Prostate gland (tissue), 2 donors: ENCODE measurements around the gene RAB3C. TPM values are rescaled to one million over a fixed set of nuclear protein-coding genes. Genes with fewer than 3 reads are reported as not detected.

ENCODE experiments used
- DNase-seq: peaks from one replicate; pipeline ENCODE4 v3.0.0-alpha.2; 2019; ENCODE audit warnings: low spot score
- H3K27ac ChIP-seq, 2 donors: fragments of 200-600 bp; sonication (generic); 2 replicates each; pipeline ENCODE4 v1.5.1; 2017 to 2019
- H3K27me3 ChIP-seq: fragments of 200-600 bp; sonication (generic); replicated peaks from 2 replicates; pipeline ENCODE4 v1.5.1; 2019; ENCODE audit not compliant: insufficient read depth
- H3K36me3 ChIP-seq, 2 donors: fragments of 200-600 bp; sonication (generic); 1 replicate in 1 of 2; 2 replicates in 1 of 2; pipeline versions ENCODE4 v1.5.1 to v1.8.1; 2017 to 2019
- H3K4me1 ChIP-seq: fragments of 200-600 bp; sonication (generic); replicated peaks from 2 replicates; pipeline ENCODE4 v1.5.1; 2019
- H3K4me3 ChIP-seq, 2 donors: fragments of 200-600 bp; sonication (generic); 2 replicates each; pipeline ENCODE4 v1.5.1; 2017 to 2019
- H3K9me3 ChIP-seq: fragments of 200-600 bp; sonication (generic); 2 replicates; pipeline ENCODE4 v1.5.1; 2017
- CTCF ChIP-seq, 4 experiments: fragments of 200-600 bp in 2 of 4; fragments of 450-650 bp in 2 of 4; sonication (generic) in 2 of 4; IDR thresholded peaks; 1 replicate in 3 of 4; 2 replicates in 1 of 4; pipeline ENCODE4 v1.5.1; 2016 to 2019; ENCODE audit warnings: antibody characterized with exemption in 4 of 4, mild to moderate bottlenecking in 2 of 4, moderate library complexity in 2 of 4
- POLR2A ChIP-seq: fragments of 450-650 bp; IDR thresholded peaks from one replicate; pipeline ENCODE4 v1.6.1; 2016; ENCODE audit warnings: antibody characterized with exemption, mild to moderate bottlenecking
- POLR2AphosphoS5 ChIP-seq: sonication (generic); formaldehyde crosslinking; IDR thresholded peaks from one replicate; pipeline ENCODE4 v1.6.1; 2017; ENCODE audit warnings: antibody characterized with exemption
- WGBS: methylation state at CpG from one replicate; pipeline ENCODE4 v1.1.5; 2018; 5-methylcytosine and 5-hydroxymethylcytosine counted together
- intact Hi-C: fragments of 100-400 bp; cut with DNase I; formaldehyde crosslinking; loops from one replicate; pipeline ENCODE4 v1.14.2; 2022
- total RNA-seq, 2 donors: library from RNA; depleted of rRNA; stranded (reverse); fragments of >200 nt; gene quantifications; one replicate each; pipeline ENCODE4 v1.1.0, GENCODE V29; 2016

RAB3C gene
- total RNA-seq, 2 donors from 2014 or later = 0.45 TPM; not detected in 1

GRCh38 chr5:58771796-58772195 is 188.9 kb downstream of the RAB3C start:
- 64% methylated on average over 2 of the region's 2 CpGs for WGBS
- no peak overlapping the region for H3K4me3 ChIP-seq
- intact Hi-C loops = no loop called here
- no peaks in the 10 kb centered on the region for H3K4me1 ChIP-seq
- TF ChIP-seq POLR2AphosphoS5 = no peak
- no peak for TF ChIP-seq POLR2A
- no peak for TF ChIP-seq CTCF (IDR thresholded peaks at IDR 0.05)
- no peak for DNase-seq
- H3K36me3 ChIP-seq = no peaks in the 10 kb centered on the region
- H3K9me3 ChIP-seq = no peaks in the 10 kb centered on the region
- no peaks in the 10 kb centered on the region for H3K27me3 ChIP-seq
- H3K27ac ChIP-seq = no peak overlapping the region

DNA sequence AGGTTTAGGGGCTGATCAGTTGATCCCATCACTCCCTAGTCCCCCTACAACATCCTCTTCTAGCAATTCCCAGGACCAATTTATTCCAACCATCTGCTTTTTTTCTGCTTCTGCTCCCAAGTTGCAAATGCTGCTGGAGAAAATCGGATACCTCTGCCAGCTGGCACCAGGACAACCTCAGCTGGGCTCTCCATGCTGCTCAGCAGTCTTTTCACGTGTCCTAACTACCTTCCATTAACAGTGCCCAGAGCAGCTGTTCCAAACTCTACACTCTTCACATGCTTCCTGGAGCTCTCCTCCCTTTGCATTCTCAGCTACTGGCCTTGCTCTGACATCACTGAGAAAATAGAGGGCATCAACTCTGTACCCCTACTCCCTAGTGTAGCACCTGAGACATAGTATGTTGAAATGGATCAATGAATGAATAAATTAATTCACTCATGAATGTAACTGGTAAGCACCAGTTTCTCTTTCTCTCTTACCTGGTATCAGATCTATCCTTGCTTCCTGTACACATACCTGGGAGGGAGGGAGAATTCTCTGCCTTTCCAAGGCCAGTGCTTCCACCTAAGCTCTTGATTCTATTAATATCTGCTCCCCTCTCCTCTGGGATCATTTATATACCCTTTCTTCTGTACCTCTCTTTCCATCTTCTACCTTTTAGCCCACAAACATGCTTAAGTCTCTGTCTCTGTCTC is 191.0 kb downstream of the RAB3C start:
- H3K9me3 ChIP-seq = no peaks in the 10 kb centered on the region
- no peak overlapping the region for H3K4me3 ChIP-seq
- H3K36me3 ChIP-seq = no peaks in the 10 kb centered on the region
- H3K27ac ChIP-seq = no peak overlapping the region
- 5% methylated on average over 2 of the region's 2 CpGs for WGBS
- H3K4me1 ChIP-seq = no peaks in the 10 kb centered on the region
- no peak for DNase-seq
- intact Hi-C loops = no loop called here
- no peaks in the 10 kb centered on the region for H3K27me3 ChIP-seq
- TF ChIP-seq POLR2A (no peak), CTCF (IDR thresholded peaks at IDR 0.05) (no peak), POLR2AphosphoS5 (no peak)

- H3K27ac ChIP-seq = no peak overlapping the region
- H3K4me3 ChIP-seq = no peak overlapping the region
- WGBS = 88% methylated on average over 2 of the region's 2 CpGs
- TF ChIP-seq POLR2AphosphoS5 = no peak
- TF ChIP-seq CTCF (IDR thresholded peaks at IDR 0.05) = no peak
- TF ChIP-seq POLR2A = no peak
- no peaks in the 10 kb centered on the region for H3K4me1 ChIP-seq
- H3K9me3 ChIP-seq = no peaks in the 10 kb centered on the region
- no peak for DNase-seq
- no peaks in the 10 kb centered on the region for H3K36me3 ChIP-seq
- H3K27me3 ChIP-seq = no peaks in the 10 kb centered on the region
- intact Hi-C loops = no loop called here
Observed at GRCh38 chr5:58774937-58775336, 192.1 kb downstream of the RAB3C start.

GRCh38 chr5:58775701-58776262 is 192.9 kb downstream of the RAB3C start:
- 98% methylated on average over 2 of the region's 2 CpGs for WGBS
- no peak for DNase-seq
- TF ChIP-seq POLR2AphosphoS5 = no peak
- no peak for TF ChIP-seq CTCF (IDR thresholded peaks at IDR 0.05)
- TF ChIP-seq POLR2A = no peak
- Histone ChIP-seq H3K4me3 (no peak overlapping the region), H3K36me3 (no peaks in the 10 kb centered on the region), H3K4me1 (no peaks in the 10 kb centered on the region), H3K27ac (no peak overlapping the region), H3K9me3 (no peaks in the 10 kb centered on the region), H3K27me3 (no peaks in the 10 kb centered on the region)
- intact Hi-C loops = no loop called here

DNA sequence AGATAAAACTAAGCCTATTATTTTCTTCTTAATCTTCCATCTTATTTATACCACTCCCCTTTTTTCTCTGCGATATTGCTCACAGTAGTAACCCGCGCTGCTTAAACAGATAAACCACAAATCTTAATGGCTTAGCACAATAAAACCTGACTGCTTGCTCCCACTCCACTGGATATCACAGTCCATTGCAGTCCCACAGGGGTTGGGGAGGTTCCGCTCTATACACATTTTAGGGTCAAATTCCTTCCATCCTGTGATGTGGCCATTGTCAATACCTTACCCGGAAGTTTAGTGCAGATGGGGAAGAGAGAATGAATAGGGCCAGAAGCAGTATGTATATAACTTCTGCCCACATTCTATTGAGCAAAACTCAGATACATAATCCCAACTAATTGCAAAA is 193.7 kb downstream of the RAB3C start:
- 65% methylated on average over 5 of the region's 5 CpGs for WGBS
- no peaks in the 10 kb centered on the region for H3K4me1 ChIP-seq
- H3K27ac ChIP-seq = no peak overlapping the region
- H3K36me3 ChIP-seq = no peaks in the 10 kb centered on the region
- H3K4me3 ChIP-seq = no peak overlapping the region
- H3K27me3 ChIP-seq = no peaks in the 10 kb centered on the region
- TF ChIP-seq POLR2AphosphoS5 (no peak), POLR2A (no peak), CTCF (IDR thresholded peaks at IDR 0.05) (no peak)
- no peak for DNase-seq
- intact Hi-C loops = no loop called here
- H3K9me3 ChIP-seq = no peaks in the 10 kb centered on the region
